PC-9 (cell line): Measurements from ENCODE around the gene SPATA22. TPM values are rescaled to one million over a fixed set of nuclear protein-coding genes. Genes with fewer than 3 reads are reported as not detected.

ENCODE experiments used
- BruUV-seq: library from RNA; stranded (reverse); fragments of 400-500 nt; replicated peaks from 2 replicates; lab custom pipeline; 2021; lab: Mats Ljungman, UMichigan
- CTCF ChIA-PET: fragments of 300-600 bp; sonication (Branson Sonifier 250); formaldehyde crosslinking; loops from one replicate; lab custom pipeline; 2022; ENCODE audit warnings: antibody characterized with exemption; lab: Charles Lee
- POLR2A ChIA-PET: fragments of 300-600 bp; sonication (Branson Sonifier 250); formaldehyde crosslinking; loops from one replicate; lab custom pipeline; 2022; ENCODE audit warnings: antibody characterized with exemption; ENCODE audit not compliant: unreplicated experiment; lab: Charles Lee
- DNase-seq, 2 experiments: peaks; one replicate each; pipeline versions ENCODE4 v3.0.0 to v3.0.0-alpha.2; 2015 to 2022; ENCODE audit warnings: mixed read lengths in 1 of 2
- H2AFZ ChIP-seq: fragments of 200-600 bp; sonication (generic); 2 replicates; pipeline ENCODE4 v1.8.1; 2017; ENCODE audit warnings: antibody characterized with exemption
- H3F3A ChIP-seq: fragments of 200-600 bp; sonication (generic); 2 replicates; pipeline ENCODE4 v1.8.1; 2017; ENCODE audit warnings: antibody characterized with exemption, mild to moderate bottlenecking, low read depth; ENCODE audit not compliant: insufficient read depth
- H3K27ac ChIP-seq: fragments of 200-600 bp; sonication (generic); 2 replicates; pipeline ENCODE4 v1.6.1; 2016; ENCODE audit warnings: mixed run types
- H3K27me3 ChIP-seq: fragments of 200-600 bp; sonication (generic); 2 replicates; pipeline ENCODE4 v1.6.1; 2016; ENCODE audit warnings: low read depth, mixed run types; ENCODE audit not compliant: insufficient read depth
- H3K36me3 ChIP-seq: fragments of 200-600 bp; sonication (generic); 2 replicates; pipeline ENCODE4 v1.6.1; 2016; ENCODE audit warnings: low read depth, mixed run types
- H3K4me1 ChIP-seq: fragments of 200-600 bp; sonication (generic); replicated peaks from 2 replicates; pipeline ENCODE4 v1.6.1; 2016; ENCODE audit warnings: mixed run types; ENCODE audit not compliant: insufficient read depth
- H3K4me2 ChIP-seq: fragments of 200-600 bp; sonication (generic); 2 replicates; pipeline ENCODE4 v1.6.1; 2017; ENCODE audit warnings: mixed run types
- H3K4me3 ChIP-seq: fragments of 200-600 bp; sonication (generic); 2 replicates; pipeline ENCODE4 v1.6.1; 2016; ENCODE audit warnings: mixed run types
- H3K79me2 ChIP-seq: fragments of 200-600 bp; sonication (generic); 2 replicates; pipeline ENCODE4 v1.6.1; 2017; ENCODE audit warnings: low read depth, mixed run types
- H3K9me2 ChIP-seq: fragments of 200-600 bp; sonication (generic); 2 replicates; pipeline ENCODE4 v1.8.1; 2017; ENCODE audit warnings: mild to moderate bottlenecking; ENCODE audit not compliant: insufficient read depth
- H3K9me3 ChIP-seq: fragments of 200-600 bp; sonication (generic); 2 replicates; pipeline ENCODE4 v1.8.1; 2016; ENCODE audit warnings: low read depth; ENCODE audit not compliant: insufficient read depth
- H4K20me1 ChIP-seq: fragments of 200-600 bp; sonication (generic); 2 replicates; pipeline ENCODE4 v1.8.1; 2017; ENCODE audit not compliant: insufficient read depth
- EZH2 ChIP-seq: fragments of 200-600 bp; sonication (generic); IDR thresholded peaks from 2 replicates; pipeline ENCODE4 v1.8.0; 2017; ENCODE audit warnings: antibody characterized with exemption, low read depth
- intact Hi-C: fragments of 100-400 bp; cut with micrococcal nuclease; formaldehyde crosslinking; loops from one replicate; pipeline ENCODE4 v1.10.0; 2022; ENCODE audit not compliant: unreplicated experiment
- total RNA-seq: library from RNA; stranded (reverse); gene quantifications from 2 replicates; pipeline ENCODE4 v1.2.3, GENCODE V29; 2021
- TF ChIP-seq, protein P1 (sequence below): fragments of 200-600 bp; sonication (generic); conservative IDR thresholded peaks from 2 replicates; pipeline ENCODE4 v1.6.1; 2017; ENCODE audit warnings: mixed run types, antibody characterized with exemption, mild to moderate bottlenecking, moderate library complexity

Gene SPATA22
- total RNA-seq, 1 experiment from 2014 or later: not detected

DNA sequence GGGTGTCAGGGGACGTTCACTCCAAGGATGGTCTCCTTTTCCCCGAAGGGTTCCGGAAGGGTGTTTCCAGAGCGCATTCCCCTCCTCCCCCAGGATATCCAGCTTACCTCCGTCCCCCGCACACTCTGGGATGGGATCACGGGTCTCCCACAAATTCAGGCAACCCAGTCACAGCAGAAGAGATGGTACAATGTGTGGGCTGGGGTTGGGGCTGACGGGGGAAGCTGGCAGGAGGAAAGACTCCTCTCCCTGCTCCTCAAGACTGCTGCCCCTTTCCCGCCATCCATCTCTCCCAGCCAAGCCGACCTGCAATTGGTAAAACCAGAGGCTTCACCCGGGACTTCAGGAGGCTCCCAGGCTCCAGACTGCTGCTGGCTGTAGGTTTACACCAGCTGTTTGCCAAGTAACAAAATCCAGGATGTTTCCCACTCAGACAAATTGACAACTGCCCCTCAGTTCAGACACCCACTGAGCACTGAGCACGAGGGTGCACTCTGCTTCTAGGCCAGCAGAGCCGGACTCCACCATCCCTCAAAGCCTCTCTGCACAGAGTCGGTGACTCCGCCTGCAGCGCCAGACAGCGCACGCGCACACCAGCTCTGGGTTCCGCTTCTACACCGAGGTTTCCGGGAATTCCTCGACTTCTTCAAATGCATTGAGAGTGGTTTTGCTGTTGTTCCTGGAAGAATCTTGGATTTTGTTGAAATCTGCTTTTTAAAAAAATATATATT, 41.9 kb upstream of the SPATA22 start:
- Histone ChIP-seq H3K4me1 (no peaks in the 10 kb centered on the region), H3F3A (no peaks in the 10 kb centered on the region), H2AFZ (no peak overlapping the region), H3K9me3 (no peaks in the 10 kb centered on the region), H3K36me3 (no peaks in the 10 kb centered on the region), H3K9me2 (no peaks in the 10 kb centered on the region), H4K20me1 (no peaks in the 10 kb centered on the region), H3K4me2 (no peak overlapping the region), H3K4me3 (no peak overlapping the region), H3K27me3 (peaks cover 28% of the 10 kb centered on the region), H3K79me2 (no peaks in the 10 kb centered on the region), H3K27ac (no peak overlapping the region)
- intact Hi-C loops: no loop called here
- CTCF ChIA-PET: no interaction called here
- TF ChIP-seq, protein P1, sequence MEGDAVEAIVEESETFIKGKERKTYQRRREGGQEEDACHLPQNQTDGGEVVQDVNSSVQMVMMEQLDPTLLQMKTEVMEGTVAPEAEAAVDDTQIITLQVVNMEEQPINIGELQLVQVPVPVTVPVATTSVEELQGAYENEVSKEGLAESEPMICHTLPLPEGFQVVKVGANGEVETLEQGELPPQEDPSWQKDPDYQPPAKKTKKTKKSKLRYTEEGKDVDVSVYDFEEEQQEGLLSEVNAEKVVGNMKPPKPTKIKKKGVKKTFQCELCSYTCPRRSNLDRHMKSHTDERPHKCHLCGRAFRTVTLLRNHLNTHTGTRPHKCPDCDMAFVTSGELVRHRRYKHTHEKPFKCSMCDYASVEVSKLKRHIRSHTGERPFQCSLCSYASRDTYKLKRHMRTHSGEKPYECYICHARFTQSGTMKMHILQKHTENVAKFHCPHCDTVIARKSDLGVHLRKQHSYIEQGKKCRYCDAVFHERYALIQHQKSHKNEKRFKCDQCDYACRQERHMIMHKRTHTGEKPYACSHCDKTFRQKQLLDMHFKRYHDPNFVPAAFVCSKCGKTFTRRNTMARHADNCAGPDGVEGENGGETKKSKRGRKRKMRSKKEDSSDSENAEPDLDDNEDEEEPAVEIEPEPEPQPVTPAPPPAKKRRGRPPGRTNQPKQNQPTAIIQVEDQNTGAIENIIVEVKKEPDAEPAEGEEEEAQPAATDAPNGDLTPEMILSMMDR: no peak
- no peak for TF ChIP-seq EZH2
- POLR2A ChIA-PET: no interaction called here
- DNase-seq: no peak
- no TSS peak for BruUV-seq

DNA sequence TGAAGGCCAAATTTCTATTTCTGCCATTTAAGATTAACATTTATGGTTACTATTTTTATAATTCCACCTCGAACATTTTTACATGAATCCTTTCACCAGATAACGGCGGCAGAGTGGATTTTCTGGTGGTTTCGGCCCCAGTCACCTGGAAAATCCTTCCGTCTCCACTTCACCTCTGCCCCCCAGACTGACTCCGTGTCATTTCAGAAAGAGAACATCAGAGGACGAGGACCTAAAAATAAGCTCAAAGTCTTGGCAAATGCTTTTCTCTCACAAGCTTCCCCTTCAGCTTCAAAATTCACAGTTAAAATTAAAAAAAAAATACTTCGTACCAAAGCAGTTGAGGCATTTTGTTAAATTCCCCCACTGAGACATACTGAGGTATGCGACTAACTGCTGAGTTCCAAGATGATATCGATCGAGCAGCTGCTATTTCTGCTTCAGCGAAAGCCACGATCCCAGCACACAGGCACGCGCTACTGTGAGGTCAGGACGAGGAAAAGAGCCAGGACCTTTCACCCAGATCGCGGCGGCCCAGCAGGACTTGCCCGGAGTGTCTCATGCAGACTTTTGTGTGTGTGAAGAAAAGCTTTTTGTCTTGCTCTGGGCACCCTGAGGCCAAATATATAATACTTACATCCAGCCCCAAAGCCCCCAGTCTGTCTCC, 41.0 kb upstream of the SPATA22 start:
- H3K9me3 ChIP-seq: no peaks in the 10 kb centered on the region
- H3K27ac ChIP-seq: no peak overlapping the region
- TF ChIP-seq EZH2: no peak
- TF ChIP-seq, protein P1: no peak
- DNase-seq: no peak
- no peaks in the 10 kb centered on the region for H3K9me2 ChIP-seq
- no peaks in the 10 kb centered on the region for H4K20me1 ChIP-seq
- H3K27me3 ChIP-seq: peaks cover 33% of the 10 kb centered on the region
- BruUV-seq: no TSS peak
- H2AFZ ChIP-seq: no peak overlapping the region
- H3F3A ChIP-seq: no peaks in the 10 kb centered on the region
- no peaks in the 10 kb centered on the region for H3K36me3 ChIP-seq
- H3K4me2 ChIP-seq: no peak overlapping the region
- no peaks in the 10 kb centered on the region for H3K4me1 ChIP-seq
- H3K79me2 ChIP-seq: no peaks in the 10 kb centered on the region
- POLR2A ChIA-PET: no interaction called here
- intact Hi-C loops: no loop called here
- H3K4me3 ChIP-seq: no peak overlapping the region
- CTCF ChIA-PET: no interaction called here

DNA sequence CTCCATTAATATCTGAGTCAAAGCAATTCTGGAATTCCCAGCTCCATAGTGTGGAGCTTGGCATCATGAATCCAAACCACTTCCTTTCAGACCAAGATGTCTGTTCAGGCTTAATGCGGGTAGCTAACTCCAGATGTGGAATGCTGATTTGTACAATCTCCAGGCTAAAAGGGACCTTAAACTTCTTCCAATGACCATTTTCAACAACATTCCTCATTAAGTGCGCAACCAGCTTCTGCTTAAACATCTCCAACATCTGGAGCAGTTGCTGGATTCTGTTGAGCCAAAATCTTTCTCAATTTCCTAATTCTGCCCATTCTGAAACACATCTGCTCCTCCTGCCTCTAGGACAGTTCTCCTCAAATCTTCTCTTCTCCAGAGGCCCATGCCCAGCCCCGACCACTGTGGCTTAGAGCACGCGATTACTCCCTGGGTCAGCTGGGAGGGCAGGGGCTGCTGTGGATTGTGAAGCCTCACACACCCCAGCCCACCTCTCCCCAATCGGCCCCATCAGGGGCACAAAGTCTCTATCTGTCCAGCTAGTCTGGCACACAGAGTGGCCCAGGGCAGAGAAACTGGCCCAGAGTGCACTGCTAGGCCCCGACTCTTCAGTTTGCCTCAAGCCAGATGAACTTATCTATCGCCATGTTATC, 40.4 kb upstream of the SPATA22 start:
- no peak for DNase-seq
- TF ChIP-seq EZH2: no peak
- TF ChIP-seq, protein P1: no peak
- H3K36me3 ChIP-seq: no peaks in the 10 kb centered on the region
- ChIA-PET POLR2A (no interaction called here), CTCF (no interaction called here)
- intact Hi-C loops: no loop called here
- H2AFZ ChIP-seq: no peak overlapping the region
- H3K4me2 ChIP-seq: no peak overlapping the region
- H3K27me3 ChIP-seq: peaks cover 38% of the 10 kb centered on the region
- no TSS peak for BruUV-seq
- no peaks in the 10 kb centered on the region for H4K20me1 ChIP-seq
- H3K4me1 ChIP-seq: no peaks in the 10 kb centered on the region
- no peaks in the 10 kb centered on the region for H3K9me2 ChIP-seq
- H3K27ac ChIP-seq: no peak overlapping the region
- H3F3A ChIP-seq: no peaks in the 10 kb centered on the region
- no peak overlapping the region for H3K4me3 ChIP-seq
- H3K9me3 ChIP-seq: no peaks in the 10 kb centered on the region
- H3K79me2 ChIP-seq: no peaks in the 10 kb centered on the region
